Lower leg skin (tissue), 4 donors: Measurements from ENCODE around the gene NDUFAF4. TPM values are rescaled to one million over a fixed set of nuclear protein-coding genes. Genes with fewer than 3 reads are reported as not detected.

Experiments used
- DNase-seq, 2 donors: peaks; one replicate each; pipeline ENCODE4 v3.0.0-alpha.2; 2019; ENCODE audit warnings: low spot score in 2 of 2
- H3K4me3 ChIP-seq: fragments of 200-600 bp; sonication (generic); 2 replicates; pipeline ENCODE4 v1.5.1; 2017; ENCODE audit warnings: mild to moderate bottlenecking, low read depth; ENCODE audit not compliant: poor library complexity, severe bottlenecking
- POLR2A ChIP-seq, 2 donors: fragments of 450-650 bp; IDR thresholded peaks; one replicate each; pipeline ENCODE4 v1.6.1; 2016 to 2017; ENCODE audit warnings: antibody characterized with exemption in 2 of 2, mild to moderate bottlenecking in 1 of 2, moderate library complexity in 1 of 2
- WGBS, 2 donors: methylation state at CpG; one replicate each; pipeline ENCODE4 v1.1.5; 2018; 5-methylcytosine and 5-hydroxymethylcytosine counted together
- intact Hi-C: fragments of 100-400 bp; cut with DNase I; formaldehyde crosslinking; loops from one replicate; pipeline ENCODE4 v1.15.0; 2023; ENCODE audit warnings: low total_unique reads
- total RNA-seq, 4 donors: library from RNA; depleted of rRNA; stranded (reverse); fragments of >200 nt; gene quantifications; one replicate each; pipeline ENCODE4 v1.1.0, GENCODE V29; 2016
- TF ChIP-seq, protein P1 (sequence below), 3 donors: fragments of 450-650 bp; IDR thresholded peaks; one replicate each; pipeline ENCODE4 v1.5.1; 2016; ENCODE audit warnings: antibody characterized with exemption in 3 of 3, mild to moderate bottlenecking in 3 of 3, moderate library complexity in 2 of 3

Gene NDUFAF4
- total RNA-seq, 4 donors from 2014 or later = 6.7 to 19.6 (median 16.4) TPM

GRCh38 chr6:96861588-96861987 lies 36.1 kb downstream of the NDUFAF4 start:
- intact Hi-C loops = no loop called here
- TF ChIP-seq, protein P1, sequence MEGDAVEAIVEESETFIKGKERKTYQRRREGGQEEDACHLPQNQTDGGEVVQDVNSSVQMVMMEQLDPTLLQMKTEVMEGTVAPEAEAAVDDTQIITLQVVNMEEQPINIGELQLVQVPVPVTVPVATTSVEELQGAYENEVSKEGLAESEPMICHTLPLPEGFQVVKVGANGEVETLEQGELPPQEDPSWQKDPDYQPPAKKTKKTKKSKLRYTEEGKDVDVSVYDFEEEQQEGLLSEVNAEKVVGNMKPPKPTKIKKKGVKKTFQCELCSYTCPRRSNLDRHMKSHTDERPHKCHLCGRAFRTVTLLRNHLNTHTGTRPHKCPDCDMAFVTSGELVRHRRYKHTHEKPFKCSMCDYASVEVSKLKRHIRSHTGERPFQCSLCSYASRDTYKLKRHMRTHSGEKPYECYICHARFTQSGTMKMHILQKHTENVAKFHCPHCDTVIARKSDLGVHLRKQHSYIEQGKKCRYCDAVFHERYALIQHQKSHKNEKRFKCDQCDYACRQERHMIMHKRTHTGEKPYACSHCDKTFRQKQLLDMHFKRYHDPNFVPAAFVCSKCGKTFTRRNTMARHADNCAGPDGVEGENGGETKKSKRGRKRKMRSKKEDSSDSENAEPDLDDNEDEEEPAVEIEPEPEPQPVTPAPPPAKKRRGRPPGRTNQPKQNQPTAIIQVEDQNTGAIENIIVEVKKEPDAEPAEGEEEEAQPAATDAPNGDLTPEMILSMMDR (IDR thresholded peaks at IDR 0.05) = no peak
- no peak for TF ChIP-seq POLR2A (IDR thresholded peaks at IDR 0.05)
- DNase-seq = no peak
- no peak overlapping the region for H3K4me3 ChIP-seq

GRCh38 chr6:96856856-96857255 lies 40.8 kb downstream of the NDUFAF4 start:
- intact Hi-C loops = no loop called here
- DNase-seq = no peak
- H3K4me3 ChIP-seq = no peak overlapping the region
- WGBS, 2 donors = 26 to 42% methylated on average over 1 of the region's 1 CpG
- no peak for TF ChIP-seq POLR2A (IDR thresholded peaks at IDR 0.05)
- TF ChIP-seq, protein P1 (IDR thresholded peaks at IDR 0.05) = no peak

DNA sequence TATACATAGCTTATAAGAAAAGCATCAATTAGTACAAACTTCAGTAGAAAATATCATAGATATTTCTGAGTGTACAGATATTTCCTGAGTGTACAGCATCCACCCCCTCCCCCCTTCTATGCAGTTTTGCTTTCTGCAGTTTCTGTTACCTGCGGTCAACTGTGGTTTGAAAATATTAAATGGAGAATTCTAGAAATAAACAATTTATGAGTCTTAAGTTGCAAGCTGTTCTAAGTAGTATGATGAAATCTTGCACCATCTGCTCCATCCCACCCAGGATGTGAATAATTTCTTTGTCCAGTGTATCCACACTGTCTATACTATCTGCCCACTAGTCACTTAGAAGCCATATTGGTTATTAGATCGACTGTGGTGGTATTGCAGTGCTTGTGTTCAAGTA lies 44.6 kb downstream of the NDUFAF4 start:
- no peak overlapping the region for H3K4me3 ChIP-seq
- intact Hi-C loops = no loop called here
- 82 to 87% methylated on average over 2 of the region's 2 CpGs for WGBS, 2 donors
- no peak for DNase-seq
- no peak for TF ChIP-seq POLR2A (IDR thresholded peaks at IDR 0.05)
- TF ChIP-seq, protein P1 (IDR thresholded peaks at IDR 0.05) = no peak

DNA sequence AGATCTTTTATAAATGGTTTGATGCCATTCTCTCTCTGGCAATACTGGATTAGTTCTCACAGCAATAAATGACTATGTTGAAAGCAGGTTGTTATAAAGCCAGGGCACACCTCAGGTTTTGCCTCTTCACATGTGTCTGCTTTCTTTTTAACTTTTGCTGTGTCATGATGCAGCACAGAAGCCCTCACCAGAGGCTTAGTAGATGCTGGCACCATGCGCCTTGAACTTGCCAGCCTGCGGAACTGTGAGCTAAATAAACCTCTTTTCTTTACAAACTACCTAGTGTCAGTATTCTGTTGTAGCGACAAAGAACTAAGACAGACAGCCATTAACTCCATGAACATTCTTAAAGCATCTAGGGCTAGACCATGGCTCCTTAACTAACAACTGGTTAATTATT lies 45.1 kb downstream of the NDUFAF4 start:
- no peak overlapping the region for H3K4me3 ChIP-seq
- 93 to 97% methylated on average over 3 of the region's 3 CpGs for WGBS, 2 donors
- intact Hi-C loops = no loop called here
- no peak for TF ChIP-seq POLR2A (IDR thresholded peaks at IDR 0.05)
- TF ChIP-seq, protein P1 (IDR thresholded peaks at IDR 0.05) = no peak
- DNase-seq = no peak

DNA sequence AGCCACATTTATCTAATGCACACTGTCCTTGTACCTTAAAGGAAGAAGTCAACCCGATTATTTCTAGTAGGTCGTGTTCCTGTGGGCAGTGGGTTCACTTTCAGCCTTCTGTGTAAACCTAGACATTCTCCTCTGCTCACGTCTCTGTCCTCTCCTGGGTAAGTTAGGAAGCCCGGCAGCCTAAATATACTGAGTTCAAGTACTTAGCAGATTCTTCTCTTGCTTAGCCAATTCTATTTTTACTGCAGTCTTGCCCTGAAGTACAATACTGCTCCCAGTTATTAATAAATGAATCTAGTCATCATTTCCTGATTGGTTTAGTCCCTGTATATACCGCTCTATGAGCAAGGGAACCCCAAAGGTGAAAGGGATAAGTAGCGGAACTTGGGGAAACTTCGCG lies 45.8 kb downstream of the NDUFAF4 start:
- intact Hi-C loops = no loop called here
- no peak for TF ChIP-seq POLR2A (IDR thresholded peaks at IDR 0.05)
- TF ChIP-seq, protein P1 (IDR thresholded peaks at IDR 0.05) = no peak
- 74 to 81% methylated on average over 8 of the region's 8 CpGs for WGBS, 2 donors
- H3K4me3 ChIP-seq = no peak overlapping the region
- no peak for DNase-seq

GRCh38 chr6:96849615-96850014 lies 48.1 kb downstream of the NDUFAF4 start:
- no peak overlapping the region for H3K4me3 ChIP-seq
- DNase-seq = no peak
- TF ChIP-seq, protein P1 (IDR thresholded peaks at IDR 0.05) = no peak
- no peak for TF ChIP-seq POLR2A (IDR thresholded peaks at IDR 0.05)
- 71 to 79% methylated on average over 2 of the region's 2 CpGs for WGBS, 2 donors
- intact Hi-C loops = no loop called here
